ENCODE results near the gene HSD17B11.
A peak's percentile ranks its signal among the peaks of the same experiment; 100 is the strongest.
"Not testable (repeated sequence)": the region's sequence is repeated elsewhere in the genome, so short reads cannot be mapped to it uniquely, and the experiment has no call there.

Gene HSD17B11

GRCh38 chr4:87405211-87405820 is 14.3 kb upstream of the HSD17B11 start:
- no peak overlapping the region for H4K8ac ChIP-seq (ENCODE audit: low read depth, low read length)
- H4K91ac ChIP-seq (ENCODE audit: low read depth, low read length) = no peak overlapping the region
- no peak overlapping the region for H3K4me3 ChIP-seq (ENCODE audit: low read depth, low read length)
- WGBS (ENCODE audit: extremely low coverage, insufficient coverage, insufficient read length) = no CpG with 5 or more reads among the region's 5 CpGs
- peaks cover 3% of the 10 kb centered on the region for H3K9me3 ChIP-seq (ENCODE audit: insufficient read depth, low read depth, low read length)
- H3K14ac ChIP-seq (ENCODE audit: low read length) = no peak overlapping the region
- H3K9ac ChIP-seq (ENCODE audit: low read length) = no peak overlapping the region
- no peak overlapping the region for H2AK5ac ChIP-seq (ENCODE audit: low read length)
- no peak overlapping the region for H2AFZ ChIP-seq (ENCODE audit: insufficient read depth, low read length, poor library complexity)
- H3K36me3 ChIP-seq (ENCODE audit: control insufficient read depth in 1 of 2, insufficient read depth in 2 of 2, low read length in 2 of 2) = no peaks in the 10 kb centered on the region
- no peak overlapping the region for H3K27ac ChIP-seq (ENCODE audit: low read depth, low read length)
- H4K12ac ChIP-seq (ENCODE audit: low read depth, low read length) = no peak overlapping the region
- no peaks in the 10 kb centered on the region for H3K27me3 ChIP-seq (ENCODE audit: insufficient read depth, low read length)
- no peak overlapping the region for H2BK5ac ChIP-seq (ENCODE audit: low read depth, low read length, poor library complexity)
- no peak overlapping the region for H3K4me2 ChIP-seq (ENCODE audit: low read length)
- no peak overlapping the region for H2BK12ac ChIP-seq (ENCODE audit: low read length)
- no peak overlapping the region for H3K23ac ChIP-seq (ENCODE audit: low read length)
- H2BK120ac ChIP-seq (ENCODE audit: insufficient read depth, low read length, poor library complexity) = no peak overlapping the region
- H3K4ac ChIP-seq (ENCODE audit: low read depth, low read length) = no peak overlapping the region
- DNase-seq = peak; percentile 18 to 90
- H3K18ac ChIP-seq (ENCODE audit: low read length) = no peak overlapping the region
- H3K4me1 ChIP-seq (ENCODE audit: control insufficient read depth in 1 of 2, insufficient read depth in 2 of 2, low read length in 2 of 2) = peaks cover 3 to 5% of the 10 kb centered on the region in 2 experiments
- H3K79me2 ChIP-seq (ENCODE audit: control insufficient read depth, insufficient read depth, low read length, poor library complexity) = no peaks in the 10 kb centered on the region
- peaks cover 2% of the 10 kb centered on the region for H3K79me1 ChIP-seq (ENCODE audit: low read length)

DNA sequence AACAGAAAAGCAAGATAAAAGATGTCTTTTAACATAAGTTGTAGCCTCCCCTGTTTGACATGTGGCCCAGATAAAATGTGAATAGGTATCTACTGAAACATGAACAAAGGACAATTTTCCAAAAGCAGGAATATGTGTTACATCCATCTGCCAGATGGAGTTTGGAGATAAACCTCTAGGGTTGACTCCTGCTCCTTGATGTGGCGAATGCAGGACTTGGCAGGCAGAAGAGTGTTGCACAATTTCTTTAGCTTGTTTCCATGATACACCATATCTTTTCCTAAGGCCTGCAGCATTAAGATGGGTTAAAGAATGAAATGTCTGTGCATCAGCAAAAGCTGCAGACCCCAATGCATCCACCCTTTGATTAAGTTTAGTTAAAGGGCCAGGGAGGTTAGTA is 12.7 kb upstream of the HSD17B11 start:
- H2BK120ac ChIP-seq (ENCODE audit: insufficient read depth, low read length, poor library complexity); H3K18ac ChIP-seq (ENCODE audit: low read length); H3K27me3 ChIP-seq (ENCODE audit: insufficient read depth, low read length); H3K27ac ChIP-seq (ENCODE audit: low read depth, low read length); H3K23ac ChIP-seq (ENCODE audit: low read length); H4K8ac ChIP-seq (ENCODE audit: low read depth, low read length); H3K4me1 ChIP-seq (ENCODE audit: control insufficient read depth in 1 of 2, insufficient read depth in 2 of 2, low read length in 2 of 2); H3K9me3 ChIP-seq (ENCODE audit: insufficient read depth, low read depth, low read length); H3K4me2 ChIP-seq (ENCODE audit: low read length); H2AFZ ChIP-seq (ENCODE audit: insufficient read depth, low read length, poor library complexity); H3K14ac ChIP-seq (ENCODE audit: low read length); H2BK12ac ChIP-seq (ENCODE audit: low read length); DNase-seq; H4K12ac ChIP-seq (ENCODE audit: low read depth, low read length); H3K36me3 ChIP-seq (ENCODE audit: control insufficient read depth in 1 of 2, insufficient read depth in 2 of 2, low read length in 2 of 2); H3K4me3 ChIP-seq (ENCODE audit: low read depth, low read length); H3K79me2 ChIP-seq (ENCODE audit: control insufficient read depth, insufficient read depth, low read length, poor library complexity); H2AK5ac ChIP-seq (ENCODE audit: low read length); H3K9ac ChIP-seq (ENCODE audit: low read length); H2BK5ac ChIP-seq (ENCODE audit: low read depth, low read length, poor library complexity); H4K91ac ChIP-seq (ENCODE audit: low read depth, low read length); H3K79me1 ChIP-seq (ENCODE audit: low read length); H3K4ac ChIP-seq (ENCODE audit: low read depth, low read length): not testable (repeated sequence)
- WGBS (ENCODE audit: extremely low coverage, insufficient coverage, insufficient read length) = no CpG with 5 or more reads among the region's 1 CpG

DNA sequence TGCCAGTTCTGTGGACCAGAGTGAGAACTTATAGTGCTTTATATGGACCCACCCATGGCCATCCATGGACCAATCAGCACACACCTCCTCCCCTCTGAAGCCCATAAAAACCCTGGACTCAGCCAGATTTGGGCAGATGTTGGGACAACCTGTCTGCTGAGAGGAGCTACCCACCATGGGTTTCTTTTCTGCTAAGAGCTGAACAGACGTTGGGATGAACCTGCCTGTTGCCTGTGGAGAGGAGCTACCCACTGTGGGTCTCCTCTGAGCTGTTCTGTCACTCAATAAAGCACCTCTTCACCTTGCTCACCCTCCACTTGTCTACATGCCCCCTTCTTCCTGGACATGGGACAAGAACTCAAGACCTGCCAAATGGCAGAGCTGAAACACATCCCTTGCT is 9.0 kb upstream of the HSD17B11 start:
- no peak overlapping the region for H3K18ac ChIP-seq (ENCODE audit: low read length)
- H3K79me1 ChIP-seq (ENCODE audit: low read length) = no peaks in the 10 kb centered on the region
- H3K4me3 ChIP-seq (ENCODE audit: low read depth, low read length) = no peak overlapping the region
- no peak overlapping the region for H4K12ac ChIP-seq (ENCODE audit: low read depth, low read length)
- no peak overlapping the region for H3K9ac ChIP-seq (ENCODE audit: low read length)
- H3K4me2 ChIP-seq (ENCODE audit: low read length) = no peak overlapping the region
- no peak overlapping the region for H2BK120ac ChIP-seq (ENCODE audit: insufficient read depth, low read length, poor library complexity)
- H3K4ac ChIP-seq (ENCODE audit: low read depth, low read length) = no peak overlapping the region
- H3K9me3 ChIP-seq (ENCODE audit: insufficient read depth, low read depth, low read length) = peaks cover 3% of the 10 kb centered on the region
- WGBS (ENCODE audit: extremely low coverage, insufficient coverage, insufficient read length) = no CpG with 5 or more reads among the region's 1 CpG
- no peak overlapping the region for H2AFZ ChIP-seq (ENCODE audit: insufficient read depth, low read length, poor library complexity)
- no peak overlapping the region for H4K91ac ChIP-seq (ENCODE audit: low read depth, low read length)
- no peak overlapping the region for H3K14ac ChIP-seq (ENCODE audit: low read length)
- DNase-seq = no peak
- H3K36me3 ChIP-seq (ENCODE audit: control insufficient read depth in 1 of 2, insufficient read depth in 2 of 2, low read length in 2 of 2) = no peaks in the 10 kb centered on the region
- no peak overlapping the region for H3K27ac ChIP-seq (ENCODE audit: low read depth, low read length)
- no peak overlapping the region for H4K8ac ChIP-seq (ENCODE audit: low read depth, low read length)
- H2AK5ac ChIP-seq (ENCODE audit: low read length) = no peak overlapping the region
- H3K79me2 ChIP-seq (ENCODE audit: control insufficient read depth, insufficient read depth, low read length, poor library complexity) = no peaks in the 10 kb centered on the region
- no peak overlapping the region for H2BK12ac ChIP-seq (ENCODE audit: low read length)
- no peaks in the 10 kb centered on the region for H3K4me1 ChIP-seq (ENCODE audit: control insufficient read depth in 1 of 2, insufficient read depth in 2 of 2, low read length in 2 of 2)
- H3K27me3 ChIP-seq (ENCODE audit: insufficient read depth, low read length) = no peaks in the 10 kb centered on the region
- H3K23ac ChIP-seq (ENCODE audit: low read length) = no peak overlapping the region
- no peak overlapping the region for H2BK5ac ChIP-seq (ENCODE audit: low read depth, low read length, poor library complexity)

DNA sequence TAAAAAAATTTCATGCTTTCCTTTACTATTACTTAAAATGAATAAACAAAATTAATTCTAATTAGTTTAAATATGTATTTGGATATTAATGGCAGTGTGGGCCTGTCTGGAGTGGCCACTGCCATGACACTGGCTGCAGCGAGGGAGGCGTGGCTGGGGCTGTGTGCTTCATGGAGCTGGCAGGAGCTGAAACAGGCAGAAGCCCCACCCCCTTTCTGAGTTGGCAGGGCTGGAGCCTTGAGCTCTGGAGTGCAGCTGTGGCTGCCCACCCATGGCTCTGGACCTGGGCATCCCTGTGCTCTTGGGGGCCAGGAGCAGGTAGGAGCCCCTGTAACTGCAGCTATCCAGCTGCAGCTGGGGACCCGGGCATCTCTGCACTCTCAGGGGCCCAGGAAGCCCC is 8.2 kb upstream of the HSD17B11 start:
- Histone ChIP-seq H3K9me3 (ENCODE audit: insufficient read depth, low read depth, low read length) (peaks cover 3% of the 10 kb centered on the region), H3K4me1 (ENCODE audit: control insufficient read depth in 1 of 2, insufficient read depth in 2 of 2, low read length in 2 of 2) (no peaks in the 10 kb centered on the region)
- WGBS (ENCODE audit: extremely low coverage, insufficient coverage, insufficient read length) = no CpG with 5 or more reads among the region's 3 CpGs

More for the DNA sequence above, 8.2 kb upstream of the HSD17B11 start:
- no peak overlapping the region for H4K12ac ChIP-seq (ENCODE audit: low read depth, low read length)
- no peaks in the 10 kb centered on the region for H3K79me1 ChIP-seq (ENCODE audit: low read length)
- H3K4me2 ChIP-seq (ENCODE audit: low read length) = no peak overlapping the region
- H3K4me3 ChIP-seq (ENCODE audit: low read depth, low read length) = no peak overlapping the region
- H3K14ac ChIP-seq (ENCODE audit: low read length) = no peak overlapping the region
- H3K36me3 ChIP-seq (ENCODE audit: control insufficient read depth in 1 of 2, insufficient read depth in 2 of 2, low read length in 2 of 2) = no peaks in the 10 kb centered on the region
- H3K23ac ChIP-seq (ENCODE audit: low read length) = no peak overlapping the region
- H2AFZ ChIP-seq (ENCODE audit: insufficient read depth, low read length, poor library complexity) = no peak overlapping the region
- no peak overlapping the region for H2BK5ac ChIP-seq (ENCODE audit: low read depth, low read length, poor library complexity)
- H3K4ac ChIP-seq (ENCODE audit: low read depth, low read length) = no peak overlapping the region
- H3K27ac ChIP-seq (ENCODE audit: low read depth, low read length) = no peak overlapping the region
- no peak overlapping the region for H2BK120ac ChIP-seq (ENCODE audit: insufficient read depth, low read length, poor library complexity)
- no peak overlapping the region for H4K91ac ChIP-seq (ENCODE audit: low read depth, low read length)
- no peak for DNase-seq
- no peaks in the 10 kb centered on the region for H3K79me2 ChIP-seq (ENCODE audit: control insufficient read depth, insufficient read depth, low read length, poor library complexity)
- H3K9ac ChIP-seq (ENCODE audit: low read length) = no peak overlapping the region
- H2AK5ac ChIP-seq (ENCODE audit: low read length) = no peak overlapping the region
- H3K27me3 ChIP-seq (ENCODE audit: insufficient read depth, low read length) = no peaks in the 10 kb centered on the region
- H3K18ac ChIP-seq (ENCODE audit: low read length) = no peak overlapping the region
- H4K8ac ChIP-seq (ENCODE audit: low read depth, low read length) = no peak overlapping the region
- no peak overlapping the region for H2BK12ac ChIP-seq (ENCODE audit: low read length)

Data from trophoblast cell (in vitro differentiated cells and primary cell).